HCT116 (cell line): Measurements from ENCODE around the gene CDH23. TPM values are rescaled to one million over a fixed set of nuclear protein-coding genes. Genes with fewer than 3 reads are reported as not detected.

Experiments
- ATAC-seq: fragments of 200-7000 bp; cut with Tn5 transposase; 2 replicates; pipeline ENCODE4 v1.9.1; 2020; ENCODE audit warnings: mild to moderate bottlenecking, moderate library complexity
- BruUV-seq: library from RNA; stranded (reverse); fragments of 400-500 nt; replicated peaks from 2 replicates; lab custom pipeline; 2021; lab: Mats Ljungman, UMichigan
- CTCF ChIA-PET: fragments of 300-600 bp; sonication (Branson Sonifier 250); formaldehyde crosslinking; loops from one replicate; lab custom pipeline; 2021; ENCODE audit warnings: antibody characterized with exemption; lab: Charles Lee
- POLR2A ChIA-PET: fragments of 300-600, 350-600 bp; sonication (Branson Sonifier 250); formaldehyde crosslinking; loops from one replicate; lab custom pipeline; 2021; ENCODE audit warnings: antibody characterized with exemption; lab: Charles Lee
- RAD21 ChIA-PET, 2 experiments: fragments of 300-600 bp; sonication (Branson Sonifier 250); formaldehyde crosslinking; loops; one replicate each; lab custom pipeline; 2023; ENCODE audit warnings: low total read pairs in 2 of 2; ENCODE audit not compliant: uncharacterized antibody in 2 of 2, unreplicated experiment in 2 of 2, low non-redundant PET in 1 of 2; lab: Charles Lee
- DNase-seq: peaks from one replicate; pipeline ENCODE4 v3.0.0-alpha.2; 2010; ENCODE audit warnings: low read depth, low spot score
- H2AFZ ChIP-seq: fragments of 200-600 bp; shearing (Covaris generic), sonication (generic); 2 replicates; pipeline ENCODE4 v1.6.1; 2017; ENCODE audit warnings: low read depth, mixed run types, mixed read lengths, antibody characterized with exemption, low read length; ENCODE audit not compliant: poor library complexity, severe bottlenecking
- H3K27ac ChIP-seq: 2 replicates; pipeline ENCODE4 v1.5.1; 2012; ENCODE audit warnings: low read depth, low read length
- H3K27me3 ChIP-seq: fragments of 200-600 bp; sonication (generic); 2 replicates; pipeline ENCODE4 v1.6.1; 2016; ENCODE audit warnings: mixed run types, low read length, mixed read lengths; ENCODE audit not compliant: insufficient read depth
- H3K36me3 ChIP-seq, 2 experiments: fragments of 200-500 bp in 1 of 2; fragments of 200-600 bp in 1 of 2; sonication (Bioruptor generic) in 1 of 2; sonication (generic) in 1 of 2; 2 replicates each; pipeline versions ENCODE4 v1.5.1 to v1.6.1; 2014 to 2016; ENCODE audit warnings: low read length in 2 of 2, inconsistent platforms in 1 of 2, mixed read lengths in 1 of 2, mixed run types in 1 of 2; ENCODE audit not compliant: insufficient read depth in 2 of 2, control insufficient read depth in 1 of 2
- H3K4me1 ChIP-seq, 2 experiments: fragments of 200-600 bp in 1 of 2; sonication (generic) in 1 of 2; 2 replicates each; pipeline versions ENCODE4 v1.5.1 to v1.6.1; 2012 to 2017; ENCODE audit warnings: low read length in 2 of 2, inconsistent platforms in 1 of 2, mild to moderate bottlenecking in 1 of 2, mixed read lengths in 1 of 2, mixed run types in 1 of 2, moderate library complexity in 1 of 2; ENCODE audit not compliant: insufficient read depth in 2 of 2, control insufficient read depth in 1 of 2
- H3K4me2 ChIP-seq: fragments of 200-600 bp; sonication (generic); 2 replicates; pipeline ENCODE4 v1.6.1; 2017; ENCODE audit warnings: mixed run types, low read length, mixed read lengths
- H3K4me3 ChIP-seq, 2 experiments: fragments of 200-600 bp in 1 of 2; sonication (generic) in 1 of 2; replicated peaks in 1 of 2; 2 replicates each; pipeline ENCODE4 v1.5.1; 2011 to 2016; ENCODE audit warnings: low read length in 2 of 2, control low read depth in 1 of 2, low read depth in 1 of 2, mild to moderate bottlenecking in 1 of 2, mixed read lengths in 1 of 2, mixed run types in 1 of 2
- H3K79me2 ChIP-seq: fragments of 200-600 bp; sonication (generic); 2 replicates; pipeline ENCODE4 v1.6.1; 2017; ENCODE audit warnings: mild to moderate bottlenecking, mixed run types, low read length, moderate library complexity, mixed read lengths; ENCODE audit not compliant: insufficient read depth
- H3K9ac ChIP-seq: fragments of 200-600 bp; sonication (generic); 2 replicates; pipeline ENCODE4 v1.6.1; 2016; ENCODE audit warnings: low read length, mixed read lengths
- H3K9me2 ChIP-seq: fragments of 200-600 bp; sonication (generic), shearing (Covaris generic); 2 replicates; pipeline ENCODE4 v1.6.1; 2017; ENCODE audit warnings: mixed run types, mild to moderate bottlenecking, moderate library complexity; ENCODE audit not compliant: insufficient read depth
- H3K9me3 ChIP-seq, 2 experiments: fragments of 200-500 bp in 1 of 2; fragments of 200-600 bp in 1 of 2; sonication (Bioruptor generic) in 1 of 2; sonication (generic) in 1 of 2; 2 replicates each; pipeline ENCODE4 v1.6.1; 2014 to 2017; ENCODE audit warnings: low read length in 2 of 2, mixed read lengths in 2 of 2, inconsistent platforms in 1 of 2, low read depth in 1 of 2, mild to moderate bottlenecking in 1 of 2, mixed run types in 1 of 2, moderate library complexity in 1 of 2; ENCODE audit not compliant: control insufficient read depth in 1 of 2, insufficient read depth in 1 of 2
- H4K20me1 ChIP-seq: fragments of 200-600 bp; sonication (generic), shearing (Covaris generic); 2 replicates; pipeline ENCODE4 v1.6.1; 2017; ENCODE audit warnings: mixed run types, mild to moderate bottlenecking, moderate library complexity; ENCODE audit not compliant: insufficient read depth
- CEBPB ChIP-seq: IDR thresholded peaks from 2 replicates; pipeline ENCODE4 v1.6.1; 2012; ENCODE audit warnings: low read depth
- CTCF ChIP-seq, 3 experiments: fragments of 200-600 bp in 1 of 3; sonication (generic) in 1 of 3; IDR thresholded peaks in 2 of 3; conservative IDR thresholded peaks in 1 of 3; 2 replicates each; pipeline ENCODE4 v1.5.1; 2012 to 2017; ENCODE audit warnings: low read depth in 2 of 3, low read length in 2 of 3, antibody characterized with exemption in 1 of 3, borderline replicate concordance in 1 of 3, control low read depth in 1 of 3, mild to moderate bottlenecking in 1 of 3, mixed read lengths in 1 of 3, mixed run types in 1 of 3, moderate library complexity in 1 of 3; ENCODE audit not compliant: insufficient read depth in 1 of 3
- EGR1 ChIP-seq: IDR thresholded peaks from 2 replicates; pipeline ENCODE4 v1.6.1; 2012; ENCODE audit warnings: low read depth
- ELF1 ChIP-seq: IDR thresholded peaks from 2 replicates; pipeline ENCODE4 v1.6.1; 2012; ENCODE audit warnings: low read depth, borderline replicate concordance
- EZH2 ChIP-seq: fragments of 200-600 bp; sonication (generic); IDR thresholded peaks from 2 replicates; pipeline ENCODE4 v1.6.1; 2017; ENCODE audit warnings: antibody characterized with exemption, mixed run types
- FOSL1 ChIP-seq: IDR thresholded peaks from 2 replicates; pipeline ENCODE4 v1.6.1; 2012; ENCODE audit warnings: low read depth
- JUND ChIP-seq: IDR thresholded peaks from 2 replicates; pipeline ENCODE4 v1.6.1; 2012
- MAX ChIP-seq: IDR thresholded peaks from 2 replicates; pipeline ENCODE4 v1.6.1; 2012
- POLR2AphosphoS5 ChIP-seq: IDR thresholded peaks from 2 replicates; pipeline ENCODE4 v1.6.1; 2011; ENCODE audit warnings: mild to moderate bottlenecking, low read depth, low read length, moderate library complexity
- SIN3A ChIP-seq: IDR thresholded peaks from 2 replicates; pipeline ENCODE4 v1.6.1; 2012; ENCODE audit warnings: low read depth
- SRF ChIP-seq: IDR thresholded peaks from 2 replicates; pipeline ENCODE4 v1.6.1; 2012; ENCODE audit warnings: low read depth
- TCF7L2 ChIP-seq: IDR thresholded peaks from 2 replicates; pipeline ENCODE4 v1.7.0; 2011; ENCODE audit warnings: borderline replicate concordance, inconsistent platforms; ENCODE audit not compliant: insufficient read depth, insufficient read length; ENCODE audit errors: extremely low read depth
- YY1 ChIP-seq: IDR thresholded peaks from 2 replicates; pipeline ENCODE4 v1.6.1; 2011; ENCODE audit warnings: low read length, low read depth, moderate library complexity, mild to moderate bottlenecking; ENCODE audit not compliant: insufficient replicate concordance; ENCODE audit errors: extremely low read depth
- ZFX ChIP-seq: fragments of 450-650 bp; IDR thresholded peaks from 2 replicates; pipeline ENCODE4 v1.6.1; 2017
- intact Hi-C: fragments of 100-400 bp; cut with micrococcal nuclease; formaldehyde crosslinking; loops from 2 replicates; pipeline ENCODE4 v1.10.0; 2022
- total RNA-seq: library from RNA; stranded (reverse); gene quantifications from one replicate; pipeline ENCODE4 v1.2.1, GENCODE V29; 2021; ENCODE audit not compliant: unreplicated experiment

The CDH23 gene
- total RNA-seq, 1 experiment from 2014 or later: not detected

- ATAC-seq: no peak
- Histone ChIP-seq H3K79me2 (no peaks in the 10 kb centered on the region), H2AFZ (no peak overlapping the region), H4K20me1 (no peaks in the 10 kb centered on the region), H3K27me3 (no peaks in the 10 kb centered on the region), H3K4me2 (no peak overlapping the region), H3K27ac (no peak overlapping the region), H3K4me3 (no peak overlapping the region), H3K9me3 (no peaks in the 10 kb centered on the region), H3K4me1 (peaks cover 16 to 17% of the 10 kb centered on the region in 2 experiments; a peak in 3 of 4 replicates), H3K9me2 (no peaks in the 10 kb centered on the region), H3K36me3 (no peaks in the 10 kb centered on the region), H3K9ac (no peak overlapping the region)
- POLR2A ChIA-PET: no interaction called here
- BruUV-seq: no TSS peak
- RAD21 ChIA-PET: no interaction called here
- TF ChIP-seq SRF (no peak), POLR2AphosphoS5 (no peak), TCF7L2 (no peak), ELF1 (no peak), YY1 (no peak), EZH2 (no peak)
- intact Hi-C loops: loop anchor here (10.0 kb wide), 1 partner anchor 291 kb away; the partner anchor contains the start of gene SLC29A3
- no peak for DNase-seq
- CTCF ChIA-PET: no interaction called here
Measured at GRCh38 chr10:71605263-71605962, 208.7 kb downstream of the CDH23 start.

DNA sequence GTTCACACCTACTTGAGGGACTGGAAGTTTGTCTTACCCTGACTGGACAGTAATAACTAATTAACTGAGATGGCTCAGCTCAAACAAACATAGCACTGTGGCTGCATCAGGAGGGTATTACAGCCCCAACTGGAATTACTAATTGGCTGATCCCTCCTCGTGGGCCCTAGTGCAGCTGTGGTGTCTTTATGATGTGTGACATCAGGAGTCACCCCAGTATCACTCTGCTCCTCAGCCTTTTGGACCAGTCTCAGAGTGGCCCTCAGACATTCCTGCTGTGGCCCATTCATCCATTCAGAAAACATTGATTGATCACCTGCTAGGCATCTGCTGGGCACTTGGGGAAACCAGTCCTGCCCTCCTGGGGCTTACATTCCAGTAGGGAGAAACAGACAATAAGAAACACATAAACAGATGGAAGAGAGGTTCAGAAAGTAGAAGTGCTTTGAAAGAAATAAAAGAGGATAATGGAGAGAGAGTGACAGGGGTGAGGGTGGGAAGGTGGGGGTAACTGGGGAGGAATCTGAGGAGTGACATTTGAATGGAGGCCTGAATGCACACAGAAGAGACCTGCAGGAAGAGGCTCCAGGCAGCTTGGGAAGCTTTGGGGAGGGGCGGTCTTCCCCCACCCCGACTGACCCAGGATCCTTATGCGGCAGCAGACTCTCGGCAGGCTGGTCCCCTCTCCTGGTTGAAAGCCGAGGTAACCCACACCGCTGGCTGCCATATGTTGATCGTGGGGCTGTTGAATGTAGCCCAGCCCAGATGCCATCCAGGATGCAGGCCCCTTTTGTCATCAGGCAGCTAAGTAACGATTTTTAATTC lies 209.7 kb downstream of the CDH23 start:
- Histone ChIP-seq H3K4me2 (no peak overlapping the region), H3K9ac (no peak overlapping the region), H3K36me3 (no peaks in the 10 kb centered on the region), H3K27me3 (no peaks in the 10 kb centered on the region), H3K4me3 (no peak overlapping the region), H3K4me1 (peaks cover 8 to 17% of the 10 kb centered on the region in 2 experiments; a peak in 3 of 4 replicates), H2AFZ (no peak overlapping the region), H3K9me2 (no peaks in the 10 kb centered on the region), H3K9me3 (no peaks in the 10 kb centered on the region), H3K27ac (no peak overlapping the region), H4K20me1 (no peaks in the 10 kb centered on the region), H3K79me2 (no peaks in the 10 kb centered on the region)
- CTCF ChIA-PET: no interaction called here
- TF ChIP-seq CEBPB (no peak), JUND (no peak), CTCF (IDR thresholded peaks at IDR 0.05 in 2 of 3, conservative IDR thresholded peaks at IDR 0.05 in 1 of 3; ENCODE audit: borderline replicate concordance in 1 of 3, insufficient read depth in 1 of 3, low read depth in 2 of 3, low read length in 2 of 3) (no peak), SIN3A (no peak), FOSL1 (no peak), EGR1 (no peak), ZFX (no peak), MAX (no peak), POLR2AphosphoS5 (no peak), SRF (no peak)
- RAD21 ChIA-PET: no interaction called here
- intact Hi-C loops: loop anchor here (10.0 kb wide), 1 partner anchor 292 kb away; the partner anchor contains the start of gene SLC29A3
- POLR2A ChIA-PET: no interaction called here
- DNase-seq (no peak), ATAC-seq (no peak)
- BruUV-seq: no TSS peak
